ENCODE data around the gene POLD3.
A peak's percentile ranks its signal among the peaks of the same experiment; 100 is the strongest.

The POLD3 gene

GRCh38 chr11:74592441-74593362, at the start of gene POLD3:
Gene POLD3, plus strand, starts transcription at chr11:74592582. Its CDS starts 77 bp downstream, at chr11:74592659.
- DNase-seq = peak; percentile 96

- no peak for DNase-seq
These were observed 48.4 kb upstream of the POLD3 start for GRCh38 chr11:74543991-74544390.

- no peak for DNase-seq
These were observed 45.6 kb upstream of the POLD3 start for GRCh38 chr11:74546752-74547151.

GRCh38 chr11:74550991-74551753, 41.2 kb upstream of the POLD3 start:
- DNase-seq = no peak

GRCh38 chr11:74551754-74552145, 40.6 kb upstream of the POLD3 start:
- no peak for DNase-seq

GRCh38 chr11:74557526-74557925, 34.9 kb upstream of the POLD3 start:
- no peak for DNase-seq

GRCh38 chr11:74559110-74559933, 33.1 kb upstream of the POLD3 start:
- DNase-seq = no peak

GRCh38 chr11:74559934-74560309, 32.5 kb upstream of the POLD3 start:
- DNase-seq = no peak

GRCh38 chr11:74566146-74566960, 26.0 kb upstream of the POLD3 start:
- DNase-seq = no peak

GRCh38 chr11:74568028-74568427, 24.4 kb upstream of the POLD3 start:
- no peak for DNase-seq

GRCh38 chr11:74570266-74571061, 21.9 kb upstream of the POLD3 start:
- DNase-seq = peak; percentile 14

- DNase-seq = no peak
These were observed 21.4 kb upstream of the POLD3 start for GRCh38 chr11:74571062-74571399.

GRCh38 chr11:74572349-74572748, 20.0 kb upstream of the POLD3 start:
- no peak for DNase-seq

- no peak for DNase-seq
These were observed 17.8 kb upstream of the POLD3 start for GRCh38 chr11:74574563-74574962.

- DNase-seq = no peak
These were observed 16.4 kb upstream of the POLD3 start for GRCh38 chr11:74575999-74576398.

GRCh38 chr11:74577181-74577580, 15.2 kb upstream of the POLD3 start:
- DNase-seq = no peak

- DNase-seq = no peak
These were observed 14.6 kb upstream of the POLD3 start for GRCh38 chr11:74577624-74578396.

- no peak for DNase-seq
These were observed 12.7 kb upstream of the POLD3 start for GRCh38 chr11:74579577-74580270.

- no peak for DNase-seq
These were observed 10.3 kb upstream of the POLD3 start for GRCh38 chr11:74581954-74582547.

Data from activated naive CD4-positive, alpha-beta T cell treated with anti-CD3 and anti-CD28 coated beads, Interleukin-2, amount 50 U/mL, for 16 hours (primary cell).